H1 (cell line): ENCODE results near the gene GDE1. TPM values are rescaled to one million over a fixed set of nuclear protein-coding genes. Genes with fewer than 3 reads are reported as not detected.

Experiments
- CTCF ChIA-PET: fragments of 300-600 bp; sonication (Branson Sonifier 250); formaldehyde crosslinking; loops from one replicate; lab custom pipeline; 2021; ENCODE audit not compliant: partially characterized antibody; lab: Charles Lee
- POLR2A ChIA-PET: fragments of 300-600 bp; sonication (Branson Sonifier 250); formaldehyde crosslinking; loops from one replicate; lab custom pipeline; 2021; ENCODE audit warnings: inconsistent platforms; ENCODE audit not compliant: partially characterized antibody; lab: Charles Lee
- DNase-seq, 2 experiments: peaks; one replicate each; pipeline versions ENCODE4 v3.0.0 to v3.0.0-alpha.2; 2010 to 2022; ENCODE audit warnings: low spot score in 2 of 2, low read depth in 1 of 2, mixed read lengths in 1 of 2
- FAIRE-seq: peaks from 2 replicates; lab custom pipeline; 2011; peaks lifted over from hg19 to GRCh38; lab: Jason Lieb, UNC
- H2AFZ ChIP-seq: 2 replicates; pipeline ENCODE4 v1.8.1; 2012; ENCODE audit warnings: low read length, inconsistent platforms
- H2AK5ac ChIP-seq: 2 replicates; pipeline ENCODE4 v1.6.1; 2013; ENCODE audit warnings: low read depth, low read length
- H2BK120ac ChIP-seq: replicated peaks from 2 replicates; pipeline ENCODE3; 2013; ENCODE audit warnings: low read depth, low read length, inconsistent platforms
- H2BK12ac ChIP-seq: 2 replicates; pipeline ENCODE4 v1.6.1; 2013; ENCODE audit warnings: low read depth, low read length
- H2BK15ac ChIP-seq: 2 replicates; pipeline ENCODE4 v1.6.1; 2013; ENCODE audit warnings: low read length
- H2BK20ac ChIP-seq: 2 replicates; pipeline ENCODE4 v1.6.1; 2013; ENCODE audit warnings: low read length
- H2BK5ac ChIP-seq: 2 replicates; pipeline ENCODE4 v1.6.1; 2013; ENCODE audit warnings: low read depth, low read length
- H3K14ac ChIP-seq: 2 replicates; pipeline ENCODE4 v1.6.1; 2013; ENCODE audit warnings: inconsistent platforms; ENCODE audit not compliant: insufficient read length
- H3K18ac ChIP-seq: 2 replicates; pipeline ENCODE4 v1.6.1; 2013; ENCODE audit warnings: low read length; ENCODE audit errors: extremely low read depth
- H3K23ac ChIP-seq: 2 replicates; pipeline ENCODE4 v1.6.1; 2013; ENCODE audit warnings: inconsistent platforms; ENCODE audit not compliant: insufficient read length
- H3K23me2 ChIP-seq: 2 replicates; pipeline ENCODE4 v1.6.1; 2013; ENCODE audit warnings: low read depth, low read length
- H3K27ac ChIP-seq: 2 replicates; pipeline ENCODE4 v1.6.1; 2011; ENCODE audit warnings: low read depth, low read length, inconsistent platforms
- H3K27me3 ChIP-seq, 4 experiments: replicated peaks in 1 of 4; 1 replicate in 1 of 4; 2 replicates in 3 of 4; pipeline versions ENCODE4 v1.6.1 to v1.8.1; 2011 to 2013; ENCODE audit warnings: low read length in 3 of 4, mild to moderate bottlenecking in 3 of 4, inconsistent platforms in 2 of 4, mixed read lengths in 2 of 4, moderate library complexity in 1 of 4; ENCODE audit not compliant: control insufficient read depth in 3 of 4, insufficient read depth in 3 of 4; ENCODE audit errors: extremely low read depth in 1 of 4
- H3K36me3 ChIP-seq, 4 experiments: 2 replicates each; pipeline versions ENCODE4 v1.6.1 to v1.8.1; 2011 to 2013; ENCODE audit warnings: mild to moderate bottlenecking in 4 of 4, low read length in 3 of 4, moderate library complexity in 2 of 4, control low read depth in 1 of 4, inconsistent platforms in 1 of 4; ENCODE audit not compliant: insufficient read depth in 4 of 4, control insufficient read depth in 2 of 4
- H3K4ac ChIP-seq: replicated peaks from 2 replicates; pipeline ENCODE3; 2013; ENCODE audit warnings: low read length, low read depth, mixed read lengths, inconsistent platforms; ENCODE audit not compliant: insufficient read length
- H3K4me1 ChIP-seq, 4 experiments: replicated peaks in 1 of 4; 1 replicate in 1 of 4; 2 replicates in 3 of 4; pipeline versions ENCODE4 v1.6.1 to v1.8.1; 2011 to 2013; ENCODE audit warnings: low read length in 3 of 4, inconsistent platforms in 2 of 4, mixed read lengths in 1 of 4; ENCODE audit not compliant: insufficient read depth in 4 of 4, control insufficient read depth in 3 of 4
- H3K4me2 ChIP-seq, 2 experiments: 2 replicates each; pipeline versions ENCODE4 v1.6.1 to v1.8.1; 2011 to 2013; ENCODE audit warnings: low read depth in 2 of 2, low read length in 2 of 2, control low read depth in 1 of 2, inconsistent platforms in 1 of 2, mild to moderate bottlenecking in 1 of 2; ENCODE audit not compliant: insufficient read depth in 1 of 2
- H3K4me3 ChIP-seq, 4 experiments: fragments of 200-600, 300-600 bp in 1 of 4; sonication (generic), shearing (Covaris generic), sonication (Bioruptor Twin) in 1 of 4; 2 replicates each; pipeline versions ENCODE4 v1.5.1 to v1.8.1; 2011 to 2016; ENCODE audit warnings: low read length in 4 of 4, low read depth in 3 of 4, control low read depth in 2 of 4, inconsistent platforms in 2 of 4, mild to moderate bottlenecking in 2 of 4, mixed read lengths in 1 of 4, moderate library complexity in 1 of 4; ENCODE audit not compliant: insufficient read depth in 2 of 4; ENCODE audit errors: extremely low read depth in 1 of 4
- H3K56ac ChIP-seq: replicated peaks from 2 replicates; pipeline ENCODE3; 2013; ENCODE audit warnings: low read depth, mild to moderate bottlenecking, mixed read lengths, low read length, inconsistent platforms; ENCODE audit not compliant: insufficient read length
- H3K79me1 ChIP-seq: 2 replicates; pipeline ENCODE4 v1.6.1; 2013; ENCODE audit warnings: low read depth, low read length, control low read depth
- H3K79me2 ChIP-seq, 2 experiments: 2 replicates each; pipeline versions ENCODE4 v1.6.1 to v1.8.1; 2012 to 2013; ENCODE audit warnings: low read length in 2 of 2, mild to moderate bottlenecking in 2 of 2, inconsistent platforms in 1 of 2; ENCODE audit not compliant: insufficient read depth in 2 of 2, control insufficient read depth in 1 of 2
- H3K9ac ChIP-seq, 4 experiments: replicated peaks in 1 of 4; 1 replicate in 1 of 4; 2 replicates in 3 of 4; pipeline versions ENCODE4 v1.6.1 to v1.8.1; 2011 to 2013; ENCODE audit warnings: low read depth in 3 of 4, low read length in 3 of 4, control low read depth in 2 of 4, mild to moderate bottlenecking in 2 of 4, moderate library complexity in 2 of 4, inconsistent platforms in 1 of 4; ENCODE audit errors: extremely low read depth in 1 of 4
- H3K9me3 ChIP-seq, 2 experiments: 2 replicates each; pipeline versions ENCODE4 v1.6.1 to v1.8.1; 2012 to 2013; ENCODE audit warnings: mild to moderate bottlenecking in 2 of 2, moderate library complexity in 2 of 2, control low read depth in 1 of 2, inconsistent platforms in 1 of 2, low read depth in 1 of 2, low read length in 1 of 2, mixed read lengths in 1 of 2; ENCODE audit not compliant: insufficient read depth in 2 of 2
- H4K20me1 ChIP-seq, 2 experiments: replicated peaks in 1 of 2; 2 replicates each; pipeline versions ENCODE3 to v1.8.1; 2011 to 2013; ENCODE audit warnings: inconsistent platforms in 2 of 2, low read length in 2 of 2, mild to moderate bottlenecking in 1 of 2; ENCODE audit not compliant: insufficient read depth in 2 of 2, control insufficient read depth in 1 of 2
- H4K5ac ChIP-seq: 2 replicates; pipeline ENCODE4 v1.6.1; 2013; ENCODE audit warnings: low read length, low read depth, mixed read lengths, inconsistent platforms; ENCODE audit not compliant: insufficient read length
- H4K8ac ChIP-seq: 2 replicates; pipeline ENCODE4 v1.8.0; 2013; ENCODE audit warnings: mild to moderate bottlenecking, moderate library complexity, low read length, inconsistent platforms; ENCODE audit not compliant: insufficient read depth; ENCODE audit errors: extremely low read depth
- H4K91ac ChIP-seq: replicated peaks from 2 replicates; pipeline ENCODE3; 2013; ENCODE audit warnings: low read length, mixed read lengths, inconsistent platforms; ENCODE audit not compliant: insufficient read length
- ASH2L ChIP-seq: fragments of 200-600, 300-600 bp; sonication (generic); IDR thresholded peaks from one replicate; pipeline ENCODE4 v1.7.1; 2017; ENCODE audit warnings: low read length
- CTBP2 ChIP-seq: IDR thresholded peaks from 2 replicates; pipeline ENCODE4 v1.7.0; 2011; ENCODE audit warnings: borderline replicate concordance, mild to moderate bottlenecking, moderate library complexity, mixed read lengths, low read length; ENCODE audit not compliant: insufficient read depth, insufficient read length
- WGBS, 2 experiments: shearing (Covaris generic) in 1 of 2; methylation state at CpG; one replicate each; pipeline versions ENCODE4 v1.1.6 to v1.1.7; 2013 to 2015; ENCODE audit warnings: low lambda C conversion rate in 2 of 2, mixed read lengths in 2 of 2, inconsistent platforms in 1 of 2, low coverage in 1 of 2, missing lambda C conversion rate in 1 of 2; ENCODE audit not compliant: insufficient replicate concordance in 2 of 2, insufficient coverage in 1 of 2, insufficient read length in 1 of 2; ENCODE audit errors: extremely low coverage in 1 of 2, missing lambda C conversion rate in 1 of 2; 5-methylcytosine and 5-hydroxymethylcytosine counted together
- polyA plus RNA-seq, 7 experiments: library from polyadenylated mRNA; depleted of rRNA in 3 of 7; stranded (reverse) in 5 of 7; unstranded in 2 of 7; fragments of >200 nt in 5 of 7; fragments of 200-250 nt in 2 of 7; gene quantifications; 1 replicate in 5 of 7; 2 replicates in 1 of 7; 4 replicates in 1 of 7; pipeline versions ENCODE4 v1.2.1 to v1.2.3, GENCODE V29; 2011 to 2013; ENCODE audit warnings: missing spikeins in 2 of 7, mixed read lengths in 2 of 7
- total RNA-seq: library from RNA; stranded (reverse); fragmentation: NEBNext Ultra II Directional; extraction: Animal tissue kit (Norgen Biotek cat#: 25700); gene quantifications from 2 replicates; pipeline ENCODE4 v1.2.1, GENCODE V29; 2021

GDE1 gene
- total and polyA plus RNA-seq, 2 of the 8 experiments (the other 6 are each of a cell fraction or from before 2014, with no cell fraction given) = 29.2 to 70.8 TPM

DNA sequence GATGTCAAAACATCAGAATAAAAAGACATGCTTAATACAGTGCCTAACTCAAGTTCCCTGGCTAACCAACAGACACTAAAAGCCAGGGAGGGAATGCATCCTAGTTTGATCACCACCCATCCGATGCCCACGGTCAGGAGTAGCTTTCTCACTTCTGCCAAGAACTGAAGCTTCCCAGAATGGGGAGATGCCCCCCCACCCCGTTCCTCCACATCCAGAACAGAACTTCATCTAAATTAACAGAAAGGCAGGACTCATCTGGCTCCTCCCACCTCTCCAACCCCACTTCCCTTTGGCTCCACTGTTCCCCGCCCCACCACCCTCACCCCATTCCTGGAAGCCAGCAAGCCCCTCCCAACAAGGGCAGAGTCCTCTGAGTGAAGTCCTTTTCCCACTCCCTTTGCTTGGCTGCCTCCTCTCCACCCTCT, 33.7 kb downstream of the GDE1 start:
- Histone ChIP-seq H2BK5ac (peak overlapping the region; percentile 83), H3K4me3 (peak overlapping the region in 1 of 4 experiments; percentile 25; a peak in 1 of 8 replicates), H3K27ac (peak overlapping the region; percentile 46; the same call in 1 of the 2 replicates), H3K14ac (no peak overlapping the region), H3K23ac (no peak overlapping the region), H2BK15ac (0 out of 2 replicates have a peak overlapping the region, but pooled peaks have one; percentile 47), H3K4me2 (peak overlapping the region; percentile 44 to 52), H2AFZ (peak overlapping the region; percentile 63; the same call in 1 of the 2 replicates), H3K18ac (no peak overlapping the region; the same call in 1 of the 2 replicates), H3K56ac (no peak overlapping the region), H2BK12ac (peak overlapping the region; percentile 87; the same call in 1 of the 2 replicates), H3K4ac (no peak overlapping the region), H3K79me1 (no peaks in the 10 kb centered on the region), H3K9ac (no peak overlapping the region), H3K27me3 (no peaks in the 10 kb centered on the region), H4K20me1 (no peaks in the 10 kb centered on the region), H2BK120ac (no peak overlapping the region), H3K79me2 (no peaks in the 10 kb centered on the region), H3K36me3 (no peaks in the 10 kb centered on the region), H3K4me1 (peaks cover 2 to 13% (median 7%) of the 10 kb centered on the region in 4 experiments; a peak in 4 of 7 replicates), H4K5ac (no peak overlapping the region), H3K23me2 (no peaks in the 10 kb centered on the region; the same call in 1 of the 2 replicates), H3K9me3 (peaks cover 0 to 9% of the 10 kb centered on the region in 2 experiments; a peak in 2 of 4 replicates), H2AK5ac (no peak overlapping the region), H2BK20ac (peak overlapping the region; percentile 29), H4K91ac (no peak overlapping the region), H4K8ac (no peak overlapping the region)
- peak; percentile 45 for TF ChIP-seq ASH2L
- no peak for TF ChIP-seq CTBP2
- ChIA-PET CTCF (interaction anchor here (0.6 to 1.7 kb wide), 7 partner anchors 14 to 726 kb away, joined by 3 to 7 read pairs (median 4); no protein-coding TSS in a partner anchor), POLR2A (interaction anchor here (2.2 kb wide), 1 partner anchor 67 kb away, joined by 7 read pairs; the partner anchor contains the start of gene VPS35L)
- 62% methylated on average over 4 of the region's 4 CpGs; no CpG with 5 or more reads in 1 of the 2 experiments for WGBS, 2 experiments
- DNase-seq = peak in 1 of 2 experiments; percentile 66
- no peak for FAIRE-seq
